ENCODE measurements around the gene JAK3. TPM values are rescaled to one million over a fixed set of nuclear protein-coding genes. Genes with fewer than 3 reads are reported as not detected.

Gene JAK3
- total and polyA plus RNA-seq, 2 of the 8 experiments (the other 6 are each of a cell fraction or from before 2014, with no cell fraction given) = 4.0 to 4.7 TPM

DNA sequence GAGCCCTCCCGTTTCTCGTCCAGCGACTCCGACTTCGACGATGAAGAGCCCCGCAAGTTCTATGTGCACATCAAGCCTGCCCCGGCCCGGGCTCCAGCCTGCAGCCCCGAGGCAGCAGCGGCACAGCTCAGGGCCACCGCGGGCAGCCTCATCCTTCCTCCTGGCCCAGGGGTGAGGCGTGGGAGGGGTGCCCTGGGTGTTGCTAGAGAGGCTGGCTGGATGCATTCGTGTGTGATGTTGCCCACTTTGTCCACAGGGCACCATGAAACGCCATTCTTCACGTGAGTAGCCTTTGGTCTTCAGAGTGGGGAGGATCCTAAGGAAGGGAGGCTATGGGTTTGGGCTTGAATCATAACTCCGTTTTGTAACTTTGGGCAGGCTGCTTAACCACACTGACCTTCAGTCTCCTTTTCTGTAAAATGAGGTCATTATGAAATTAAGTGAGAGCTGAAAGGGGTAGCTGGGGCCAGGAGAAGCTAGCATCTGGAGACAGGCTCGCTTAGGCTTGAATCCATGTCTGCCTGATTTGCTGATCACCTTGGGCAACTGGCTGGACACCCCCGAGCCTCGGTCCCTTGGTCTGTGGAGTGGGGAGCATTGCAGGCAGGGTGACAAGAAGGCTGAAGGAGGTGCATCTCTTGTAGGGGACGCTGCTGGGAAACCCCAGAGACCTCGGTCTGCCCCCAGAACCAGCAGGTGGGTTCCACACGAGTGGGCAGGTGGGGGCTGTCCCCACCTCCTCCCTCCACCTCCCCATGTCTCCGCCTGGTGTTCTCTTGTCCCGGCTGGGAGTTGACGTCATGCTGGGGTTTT is 71.6 kb downstream of the JAK3 start:
- Histone ChIP-seq H2BK5ac (ENCODE audit: low read depth, low read length) (no peak overlapping the region), H3K23ac (ENCODE audit: insufficient read length) (no peak overlapping the region), H3K18ac (ENCODE audit: extremely low read depth, low read length) (no peak overlapping the region), H3K36me3 (ENCODE audit: control insufficient read depth in 2 of 4, insufficient read depth in 4 of 4, low read length in 3 of 4) (no peaks in the 10 kb centered on the region), H3K9ac (replicated peaks in 1 of 4; ENCODE audit: extremely low read depth in 1 of 4, low read depth in 3 of 4, low read length in 3 of 4) (no peak overlapping the region), H4K8ac (ENCODE audit: extremely low read depth, insufficient read depth, low read length) (no peak overlapping the region), H2BK15ac (ENCODE audit: low read length) (peak overlapping the region; percentile 40; the same call in 1 of the 2 replicates), H4K5ac (ENCODE audit: insufficient read length, low read depth, low read length) (no peak overlapping the region), H2BK20ac (ENCODE audit: low read length) (no peak overlapping the region), H2BK120ac (replicated peaks; ENCODE audit: low read depth, low read length) (no peak overlapping the region), H3K4me3 (ENCODE audit: extremely low read depth in 1 of 4, insufficient read depth in 2 of 4, low read depth in 3 of 4, low read length in 4 of 4) (no peak overlapping the region), H2BK12ac (ENCODE audit: low read depth, low read length) (no peak overlapping the region), H3K4ac (replicated peaks; ENCODE audit: insufficient read length, low read depth, low read length) (no peak overlapping the region), H2AK5ac (ENCODE audit: low read depth, low read length) (no peak overlapping the region), H3K79me2 (ENCODE audit: control insufficient read depth in 1 of 2, insufficient read depth in 2 of 2, low read length in 2 of 2) (no peaks in the 10 kb centered on the region), H3K79me1 (ENCODE audit: low read depth, low read length) (peaks cover 9% of the 10 kb centered on the region), H3K27ac (ENCODE audit: low read depth, low read length) (no peak overlapping the region), H3K23me2 (ENCODE audit: low read depth, low read length) (peaks cover 9% of the 10 kb centered on the region), H3K14ac (ENCODE audit: insufficient read length) (no peak overlapping the region), H3K9me3 (ENCODE audit: insufficient read depth in 2 of 2, low read depth in 1 of 2, low read length in 1 of 2) (no peaks in the 10 kb centered on the region), H4K20me1 (replicated peaks in 1 of 2; ENCODE audit: control insufficient read depth in 1 of 2, insufficient read depth in 2 of 2, low read length in 2 of 2) (peaks cover 0 to 2% of the 10 kb centered on the region in 2 experiments), H3K56ac (replicated peaks; ENCODE audit: insufficient read length, low read depth, low read length) (no peak overlapping the region), H3K4me2 (ENCODE audit: insufficient read depth in 1 of 2, low read depth in 2 of 2, low read length in 2 of 2) (no peak overlapping the region), H2AFZ (ENCODE audit: low read length) (no peak overlapping the region), H3K27me3 (replicated peaks in 1 of 4; ENCODE audit: control insufficient read depth in 3 of 4, extremely low read depth in 1 of 4, insufficient read depth in 3 of 4, low read length in 3 of 4) (no peaks in the 10 kb centered on the region), H4K91ac (replicated peaks; ENCODE audit: insufficient read length, low read length) (no peak overlapping the region), H3K4me1 (replicated peaks in 1 of 4; ENCODE audit: control insufficient read depth in 3 of 4, insufficient read depth in 4 of 4, low read length in 3 of 4) (peaks cover 0 to 9% (median 6%) of the 10 kb centered on the region in 4 experiments; a peak in 5 of 7 replicates)
- FAIRE-seq = no peak
- POLR2A ChIA-PET (ENCODE audit: partially characterized antibody) = no interaction called here
- WGBS, 2 experiments (ENCODE audit: extremely low coverage in 1 of 2, insufficient coverage in 1 of 2, insufficient read length in 1 of 2, insufficient replicate concordance in 2 of 2, low coverage in 1 of 2, low lambda C conversion rate in 2 of 2, missing lambda C conversion rate in 1 of 2) = 87% methylated on average over 27 of the region's 27 CpGs; no CpG with 5 or more reads in 1 of the 2 experiments
- no peak for DNase-seq (ENCODE audit: low read depth in 1 of 2, low spot score in 2 of 2)
- TF ChIP-seq JUN (IDR thresholded peaks at IDR 0.05; ENCODE audit: low read depth, low read length) = no peak
- CTCF ChIA-PET (ENCODE audit: partially characterized antibody) = interaction anchor here (0.5 to 4.4 kb wide), 18 partner anchors 8 to 491 kb away, joined by 3 to 38 read pairs (median 4); partner anchors contain the start of gene UNC13A

All from H1 (cell line).